B cell (primary cell): ENCODE results near the gene MAJIN. TPM values are rescaled to one million over a fixed set of nuclear protein-coding genes. Genes with fewer than 3 reads are reported as not detected.

Experiments used
- ATAC-seq: fragments of 200-7000 bp; cut with Tn5 transposase; one replicate; pipeline ENCODE4 v1.10.0; 2021; ENCODE audit warnings: low read depth, mild to moderate bottlenecking, moderate number of reproducible peaks, moderate library complexity
- CTCF ChIA-PET: fragments of 350-600 bp; sonication (Branson Sonifier 250); formaldehyde crosslinking; loops from one replicate; lab custom pipeline; 2021; ENCODE audit warnings: antibody characterized with exemption, inconsistent platforms; lab: Charles Lee
- POLR2A ChIA-PET: fragments of 350-600 bp; sonication (Branson Sonifier 250); formaldehyde crosslinking; loops from one replicate; lab custom pipeline; 2021; ENCODE audit warnings: antibody characterized with exemption; lab: Charles Lee
- DNase-seq: peaks from one replicate; pipeline ENCODE4 v3.0.0; 2013
- H2AFZ ChIP-seq: 2 replicates; pipeline ENCODE4 v1.6.1; 2012; ENCODE audit warnings: mild to moderate bottlenecking, low read depth, low read length; ENCODE audit not compliant: insufficient read depth, poor library complexity, severe bottlenecking
- H3K27ac ChIP-seq, 2 donors: 1 replicate in 1 of 2; 2 replicates in 1 of 2; pipeline ENCODE4 v1.5.1; 2012 to 2013; ENCODE audit warnings: low read length in 2 of 2, mild to moderate bottlenecking in 2 of 2, moderate library complexity in 1 of 2
- H3K27me3 ChIP-seq, 4 experiments: fragments of 200-600 bp in 1 of 4; sonication (generic) in 1 of 4; replicated peaks in 1 of 4; 1 replicate in 2 of 4; 2 replicates in 2 of 4; pipeline versions ENCODE4 v1.6.1 to v1.7.0; 2013 to 2016; ENCODE audit warnings: low read length in 3 of 4, mild to moderate bottlenecking in 2 of 4, mixed read lengths in 1 of 4, moderate library complexity in 1 of 4; ENCODE audit not compliant: insufficient read depth in 4 of 4, control insufficient read depth in 3 of 4; ENCODE audit errors: control extremely low read depth in 1 of 4
- H3K36me3 ChIP-seq, 2 experiments: replicated peaks in 1 of 2; 1 replicate in 1 of 2; 2 replicates in 1 of 2; pipeline versions ENCODE4 v1.6.1 to v1.7.1; 2013; ENCODE audit warnings: low read length in 1 of 2; ENCODE audit not compliant: insufficient read depth in 2 of 2, control insufficient read depth in 1 of 2; ENCODE audit errors: control extremely low read depth in 1 of 2, extremely low read depth in 1 of 2
- H3K4me1 ChIP-seq, 2 donors: fragments of 200-600 bp in 1 of 2; sonication (generic) in 1 of 2; 1 replicate in 1 of 2; 2 replicates in 1 of 2; pipeline versions ENCODE4 v1.5.1 to v1.6.1; 2013 to 2017; ENCODE audit warnings: low read length in 2 of 2; ENCODE audit not compliant: control insufficient read depth in 2 of 2, insufficient read depth in 2 of 2
- H3K4me2 ChIP-seq: replicated peaks from 2 replicates; pipeline ENCODE3; 2012; ENCODE audit warnings: mild to moderate bottlenecking, low read depth, low read length; ENCODE audit not compliant: poor library complexity, severe bottlenecking
- H3K4me3 ChIP-seq, 5 experiments: fragments of 200-600 bp in 1 of 5; sonication (generic) in 1 of 5; 1 replicate in 3 of 5; 2 replicates in 2 of 5; pipeline versions ENCODE4 v1.5.1 to v1.7.0; 2011 to 2016; ENCODE audit warnings: low read length in 4 of 5, mild to moderate bottlenecking in 4 of 5, low read depth in 2 of 5, control low read depth in 1 of 5, moderate library complexity in 1 of 5; ENCODE audit not compliant: insufficient read depth in 1 of 5; ENCODE audit errors: control extremely low read depth in 1 of 5, extremely low read depth in 1 of 5
- H3K79me2 ChIP-seq: fragments of 200-600 bp; sonication (generic); one replicate; pipeline ENCODE4 v1.6.0; 2016; ENCODE audit warnings: low read length; ENCODE audit not compliant: control insufficient read depth, insufficient read depth
- H3K9ac ChIP-seq: fragments of 200-600 bp; sonication (generic); 2 replicates; pipeline ENCODE4 v1.6.1; 2017; ENCODE audit warnings: mild to moderate bottlenecking, low read length, moderate library complexity
- H3K9me3 ChIP-seq, 3 donors: one replicate each; pipeline versions ENCODE4 v1.6.1 to v1.7.1; 2013; ENCODE audit warnings: low read length in 2 of 3; ENCODE audit not compliant: control insufficient read depth in 2 of 3, insufficient read depth in 1 of 3; ENCODE audit errors: control extremely low read depth in 1 of 3
- H4K20me1 ChIP-seq: 2 replicates; pipeline ENCODE4 v1.6.0; 2012; ENCODE audit warnings: mild to moderate bottlenecking, low read length; ENCODE audit not compliant: insufficient read depth, control insufficient read depth, poor library complexity, severe bottlenecking
- H3K27ac Mint-ChIP-seq: one replicate; pipeline ENCODE4 v1.8.0; 2021; ENCODE audit warnings: mixed read lengths
- H3K27me3 Mint-ChIP-seq: one replicate; pipeline ENCODE4 v1.8.0; 2021; ENCODE audit warnings: mixed read lengths
- H3K4me1 Mint-ChIP-seq: one replicate; pipeline ENCODE4 v1.8.0; 2021; ENCODE audit warnings: mixed read lengths
- H3K4me3 Mint-ChIP-seq: one replicate; pipeline ENCODE4 v1.8.0; 2021; ENCODE audit warnings: mixed read lengths
- H3K9me3 Mint-ChIP-seq: one replicate; pipeline ENCODE4 v1.8.0; 2022; ENCODE audit warnings: mixed read lengths; ENCODE audit not compliant: insufficient read depth
- EZH2 ChIP-seq: IDR thresholded peaks from 2 replicates; pipeline ENCODE4 v1.6.1; 2012; ENCODE audit warnings: borderline replicate concordance, low read depth, mild to moderate bottlenecking, moderate library complexity, low read length; ENCODE audit not compliant: insufficient read depth, poor library complexity, severe bottlenecking
- WGBS: methylation state at CpG from one replicate; pipeline ENCODE4 v1.1.5; 2013; ENCODE audit warnings: missing lambda C conversion rate; ENCODE audit not compliant: insufficient coverage; 5-methylcytosine and 5-hydroxymethylcytosine counted together
- intact Hi-C: fragments of 100-400 bp; cut with micrococcal nuclease; formaldehyde crosslinking; loops from one replicate; pipeline ENCODE4 v1.10.0; 2022
- polyA plus RNA-seq: library from polyadenylated mRNA; depleted of rRNA; stranded (reverse); fragments of >200 nt; gene quantifications from 2 replicates; pipeline ENCODE4 v1.2.3, GENCODE V29; 2012
- total RNA-seq, 2 donors: library from RNA; stranded (reverse); fragments of 120-200 nt in 1 of 2; gene quantifications; 1 replicate in 1 of 2; 2 replicates in 1 of 2; pipeline versions ENCODE4 v1.2.3 to v1.2.4, GENCODE V29; 2013 to 2022
- TF ChIP-seq, protein P1 (sequence below): fragments of 200-600 bp; IDR thresholded peaks from one replicate; pipeline ENCODE4 v1.8.0; 2022; ENCODE audit warnings: antibody characterized with exemption, mild to moderate bottlenecking

Gene MAJIN
- total and polyA plus RNA-seq, 2 donors (not counting 1 experiment from before 2014, with no cell fraction given): 0.71 to 2.4 TPM

GRCh38 chr11:64913171-64913727 lies 58.7 kb downstream of the MAJIN start:
- DNase-seq (no peak), ATAC-seq (no peak)
- ChIA-PET CTCF (no interaction called here), POLR2A (no interaction called here)
- H3K4me1 ChIP-seq: peaks cover 19 to 28% of the 10 kb centered on the region in 2 donors
- Mint-ChIP-seq H3K4me3 (no peak overlapping the region), H3K9me3 (no peaks in the 10 kb centered on the region), H3K27ac (no peak overlapping the region), H3K4me1 (peaks cover 34% of the 10 kb centered on the region), H3K27me3 (no peaks in the 10 kb centered on the region)
- 93% methylated on average over 18 of the region's 18 CpGs for WGBS
- H3K4me3 ChIP-seq: no peak overlapping the region
- H4K20me1 ChIP-seq: no peaks in the 10 kb centered on the region
- no peak for TF ChIP-seq EZH2
- TF ChIP-seq, protein P1, sequence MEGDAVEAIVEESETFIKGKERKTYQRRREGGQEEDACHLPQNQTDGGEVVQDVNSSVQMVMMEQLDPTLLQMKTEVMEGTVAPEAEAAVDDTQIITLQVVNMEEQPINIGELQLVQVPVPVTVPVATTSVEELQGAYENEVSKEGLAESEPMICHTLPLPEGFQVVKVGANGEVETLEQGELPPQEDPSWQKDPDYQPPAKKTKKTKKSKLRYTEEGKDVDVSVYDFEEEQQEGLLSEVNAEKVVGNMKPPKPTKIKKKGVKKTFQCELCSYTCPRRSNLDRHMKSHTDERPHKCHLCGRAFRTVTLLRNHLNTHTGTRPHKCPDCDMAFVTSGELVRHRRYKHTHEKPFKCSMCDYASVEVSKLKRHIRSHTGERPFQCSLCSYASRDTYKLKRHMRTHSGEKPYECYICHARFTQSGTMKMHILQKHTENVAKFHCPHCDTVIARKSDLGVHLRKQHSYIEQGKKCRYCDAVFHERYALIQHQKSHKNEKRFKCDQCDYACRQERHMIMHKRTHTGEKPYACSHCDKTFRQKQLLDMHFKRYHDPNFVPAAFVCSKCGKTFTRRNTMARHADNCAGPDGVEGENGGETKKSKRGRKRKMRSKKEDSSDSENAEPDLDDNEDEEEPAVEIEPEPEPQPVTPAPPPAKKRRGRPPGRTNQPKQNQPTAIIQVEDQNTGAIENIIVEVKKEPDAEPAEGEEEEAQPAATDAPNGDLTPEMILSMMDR: no peak
- peaks cover 0 to 54% of the 10 kb centered on the region in 2 experiments for H3K36me3 ChIP-seq
- intact Hi-C loops: loop anchor here (10.0 kb wide), 1 partner anchor 202 kb away; the partner anchor contains the start of genes TM7SF2 and ZNHIT2
- H3K79me2 ChIP-seq: peaks cover 22% of the 10 kb centered on the region
- no peak overlapping the region for H3K27ac ChIP-seq
- H3K9me3 ChIP-seq: no peaks in the 10 kb centered on the region
- H2AFZ ChIP-seq: no peak overlapping the region
- H3K27me3 ChIP-seq: no peaks in the 10 kb centered on the region
- H3K4me2 ChIP-seq: no peak overlapping the region
- no peak overlapping the region for H3K9ac ChIP-seq

GRCh38 chr11:64911689-64912088 lies 60.2 kb downstream of the MAJIN start:
- H3K4me1 ChIP-seq: peaks cover 10 to 17% of the 10 kb centered on the region in 2 donors
- H3K79me2 ChIP-seq: peaks cover 19% of the 10 kb centered on the region
- CTCF ChIA-PET: interaction anchor here (0.6 kb wide), 2 partner anchors 118 to 355 kb away, joined by 3 read pairs; no protein-coding TSS in a partner anchor
- Mint-ChIP-seq H3K27ac (peak overlapping the region; percentile 41), H3K4me3 (no peak overlapping the region), H3K9me3 (no peaks in the 10 kb centered on the region), H3K4me1 (peaks cover 19% of the 10 kb centered on the region), H3K27me3 (no peaks in the 10 kb centered on the region)
- no peak overlapping the region for H3K4me2 ChIP-seq
- H3K4me3 ChIP-seq: no peak overlapping the region
- H2AFZ ChIP-seq: no peak overlapping the region
- peaks cover 0 to 65% of the 10 kb centered on the region in 2 experiments for H3K36me3 ChIP-seq
- H3K27me3 ChIP-seq: no peaks in the 10 kb centered on the region
- 87% methylated on average over 7 of the region's 9 CpGs for WGBS
- H3K27ac ChIP-seq: no peak overlapping the region
- ATAC-seq: no peak
- no peak for DNase-seq
- intact Hi-C loops: loop anchor here (10.0 kb wide), 1 partner anchor 203 kb away; the partner anchor contains the start of genes TM7SF2 and ZNHIT2
- TF ChIP-seq EZH2: no peak
- TF ChIP-seq, protein P1: no peak
- POLR2A ChIA-PET: no interaction called here
- H3K9ac ChIP-seq: no peak overlapping the region
- no peaks in the 10 kb centered on the region for H4K20me1 ChIP-seq
- H3K9me3 ChIP-seq: no peaks in the 10 kb centered on the region
